PC-9 (cell line): Measurements from ENCODE around the gene ZBTB21.

Experiments
- EZH2 ChIP-seq: fragments of 200-600 bp; sonication (generic); IDR thresholded peaks from 2 replicates; pipeline ENCODE4 v1.8.0; 2017; ENCODE audit warnings: antibody characterized with exemption, low read depth
- TF ChIP-seq, protein P1 (sequence below): fragments of 200-600 bp; sonication (generic); conservative IDR thresholded peaks from 2 replicates; pipeline ENCODE4 v1.6.1; 2017; ENCODE audit warnings: mixed run types, antibody characterized with exemption, mild to moderate bottlenecking, moderate library complexity

DNA sequence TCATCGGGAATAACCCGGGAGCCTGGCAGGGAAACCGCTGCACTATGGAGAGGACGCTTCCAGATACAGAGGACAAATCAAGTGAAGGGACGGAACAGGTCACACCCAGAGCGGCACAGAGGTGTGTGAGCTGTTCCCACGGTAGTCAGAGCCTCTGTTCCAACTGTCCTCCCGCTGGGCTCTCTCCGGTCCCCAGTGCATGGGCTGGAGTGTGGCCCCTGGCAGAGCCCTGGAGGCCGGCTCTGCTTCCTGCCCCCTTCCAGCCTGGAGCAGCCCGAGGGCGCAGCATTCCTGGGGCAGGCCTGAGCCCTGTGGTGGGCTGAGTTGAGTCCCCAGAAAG is 11.9 kb upstream of the ZBTB21 start:
- TF ChIP-seq, protein P1, sequence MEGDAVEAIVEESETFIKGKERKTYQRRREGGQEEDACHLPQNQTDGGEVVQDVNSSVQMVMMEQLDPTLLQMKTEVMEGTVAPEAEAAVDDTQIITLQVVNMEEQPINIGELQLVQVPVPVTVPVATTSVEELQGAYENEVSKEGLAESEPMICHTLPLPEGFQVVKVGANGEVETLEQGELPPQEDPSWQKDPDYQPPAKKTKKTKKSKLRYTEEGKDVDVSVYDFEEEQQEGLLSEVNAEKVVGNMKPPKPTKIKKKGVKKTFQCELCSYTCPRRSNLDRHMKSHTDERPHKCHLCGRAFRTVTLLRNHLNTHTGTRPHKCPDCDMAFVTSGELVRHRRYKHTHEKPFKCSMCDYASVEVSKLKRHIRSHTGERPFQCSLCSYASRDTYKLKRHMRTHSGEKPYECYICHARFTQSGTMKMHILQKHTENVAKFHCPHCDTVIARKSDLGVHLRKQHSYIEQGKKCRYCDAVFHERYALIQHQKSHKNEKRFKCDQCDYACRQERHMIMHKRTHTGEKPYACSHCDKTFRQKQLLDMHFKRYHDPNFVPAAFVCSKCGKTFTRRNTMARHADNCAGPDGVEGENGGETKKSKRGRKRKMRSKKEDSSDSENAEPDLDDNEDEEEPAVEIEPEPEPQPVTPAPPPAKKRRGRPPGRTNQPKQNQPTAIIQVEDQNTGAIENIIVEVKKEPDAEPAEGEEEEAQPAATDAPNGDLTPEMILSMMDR = no peak
- no peak for TF ChIP-seq EZH2
